GM18870 (cell line): Measurements from ENCODE around the gene SEPTIN3.

ENCODE experiments used
- ATAC-seq: cut with Tn5 transposase; IDR thresholded peaks from one replicate; pipeline ENCODE4 v1.9.1; 2021; ENCODE audit warnings: moderate library complexity; ENCODE audit not compliant: unreplicated experiment

The SEPTIN3 gene

GRCh38 chr22:41969110-41969646 lies at the start of gene SEPTIN3:
TSS of gene SEPTIN3 (plus strand) at chr22:41969443. CDS start at chr22:41971493, 2,050 bp downstream.
- no peak for ATAC-seq

- ATAC-seq: peak; percentile 11
Observed at GRCh38 chr22:41920271-41920976, 48.8 kb upstream of the SEPTIN3 start.

- no peak for ATAC-seq
Observed at GRCh38 chr22:41922328-41922727, 46.9 kb upstream of the SEPTIN3 start.

GRCh38 chr22:41922940-41923594 lies 46.2 kb upstream of the SEPTIN3 start:
- no peak for ATAC-seq

DNA sequence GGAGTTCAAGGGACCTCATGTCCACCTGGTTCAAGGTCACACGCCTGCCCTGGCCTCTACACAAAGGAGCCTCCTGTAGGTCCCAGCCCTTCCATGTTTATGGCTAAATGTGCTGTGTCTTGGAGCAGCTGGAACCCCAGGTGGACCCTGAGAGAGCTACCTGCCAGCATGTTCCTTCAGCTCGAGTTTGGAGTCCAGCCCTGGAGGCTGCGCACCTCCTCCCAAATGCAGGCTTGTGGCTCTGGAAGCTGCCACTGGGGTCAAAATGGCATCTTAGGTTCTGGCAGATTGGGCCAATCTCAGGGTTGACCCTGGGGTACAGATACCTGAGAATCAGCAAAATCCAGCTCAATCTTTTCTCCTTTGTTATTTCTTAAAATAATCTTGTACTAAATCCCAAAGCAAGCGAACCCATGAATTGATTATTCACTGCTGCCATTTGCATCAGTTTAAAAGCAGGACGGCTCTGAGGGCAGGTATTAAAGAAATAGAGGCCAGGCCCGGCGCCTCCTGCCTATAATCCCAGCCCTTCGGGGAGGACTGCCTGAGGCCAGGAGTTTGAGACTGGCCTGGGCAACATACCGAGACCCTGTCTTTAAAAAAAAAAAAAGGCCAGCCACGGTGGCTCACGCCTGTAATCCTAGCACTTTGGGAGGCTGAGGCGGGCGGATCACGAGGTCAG lies 45.5 kb upstream of the SEPTIN3 start:
- no peak for ATAC-seq

DNA sequence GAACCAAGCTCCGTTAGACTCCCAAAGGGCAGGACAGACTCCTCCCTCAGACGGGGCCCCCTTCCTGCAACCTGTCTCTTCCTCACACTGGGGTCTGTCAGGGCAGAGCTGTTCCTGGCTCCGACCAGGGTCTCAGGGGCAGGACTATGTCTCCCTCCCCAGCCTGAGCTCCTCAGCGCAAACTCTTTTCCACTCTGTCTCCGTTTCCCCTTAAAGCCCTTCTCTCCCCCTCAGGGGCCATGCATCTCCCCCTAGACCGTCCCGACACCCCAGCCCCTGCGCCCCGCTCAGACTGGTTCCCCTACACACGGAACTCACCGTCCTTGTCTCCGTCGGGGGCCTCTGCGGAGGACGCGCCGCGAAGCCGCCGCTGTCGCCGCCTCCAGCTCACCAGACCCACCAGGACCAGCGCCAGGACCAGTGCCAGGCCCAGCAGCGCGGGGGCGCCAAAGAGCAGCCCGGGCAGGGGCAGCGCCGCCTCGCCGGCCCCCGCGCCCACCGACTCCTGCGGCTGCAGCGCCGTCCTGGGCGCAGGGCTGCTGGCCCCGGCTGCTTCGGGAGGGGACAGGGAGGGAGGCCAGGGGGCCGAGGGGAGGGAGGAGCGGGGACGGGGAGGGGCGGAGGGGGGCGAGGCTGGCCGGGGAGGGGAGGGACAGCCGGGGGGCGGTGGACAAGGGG lies 43.3 kb upstream of the SEPTIN3 start:
- ATAC-seq: no peak

- ATAC-seq: no peak
Observed at GRCh38 chr22:41927813-41928212, 41.4 kb upstream of the SEPTIN3 start.

DNA sequence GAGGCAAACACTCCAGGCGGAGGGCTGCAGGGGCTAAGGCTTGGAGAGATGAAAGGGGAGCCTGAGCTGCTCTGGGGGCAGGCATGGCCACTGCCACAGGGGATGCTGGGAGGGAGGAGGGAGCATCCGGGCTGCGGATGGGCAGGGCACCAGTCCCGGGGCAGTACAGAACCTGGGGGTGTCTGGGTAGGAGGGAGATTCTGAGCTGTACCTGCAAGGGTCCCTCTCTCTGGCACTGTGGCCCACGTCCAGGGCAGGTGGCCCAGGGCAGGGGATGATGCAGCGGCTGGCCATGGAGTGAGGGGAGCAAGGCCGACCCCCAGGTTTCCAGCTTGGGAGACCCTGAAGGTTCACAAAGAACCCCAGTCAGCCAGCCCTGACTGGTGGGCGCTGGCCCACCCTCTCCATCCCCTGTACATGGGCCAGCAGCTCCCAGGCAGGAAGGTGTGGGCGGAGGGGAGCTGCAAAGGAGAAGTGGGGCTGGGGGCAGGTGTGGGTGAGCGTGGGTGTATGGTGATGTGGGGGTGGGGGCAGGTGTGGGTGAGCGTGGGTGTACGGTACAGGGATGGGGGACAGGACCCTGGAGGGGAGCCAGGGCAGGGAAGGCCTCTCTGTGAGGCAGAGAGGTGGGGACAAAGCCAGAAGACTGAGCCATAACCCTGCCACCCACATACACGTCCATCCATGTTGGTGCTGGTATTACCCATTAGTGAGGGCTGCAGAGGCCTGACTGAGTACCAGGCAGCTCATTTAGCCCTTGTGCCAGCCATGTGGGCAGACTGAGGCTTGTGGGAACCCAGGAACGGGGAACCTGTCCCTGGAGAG lies 40.4 kb upstream of the SEPTIN3 start:
- no peak for ATAC-seq

GRCh38 chr22:41929418-41929810 lies 39.8 kb upstream of the SEPTIN3 start:
- no peak for ATAC-seq

GRCh38 chr22:41931701-41932269 lies 37.5 kb upstream of the SEPTIN3 start:
- ATAC-seq: no peak

GRCh38 chr22:41932353-41932752 lies 36.9 kb upstream of the SEPTIN3 start:
- ATAC-seq: no peak

DNA sequence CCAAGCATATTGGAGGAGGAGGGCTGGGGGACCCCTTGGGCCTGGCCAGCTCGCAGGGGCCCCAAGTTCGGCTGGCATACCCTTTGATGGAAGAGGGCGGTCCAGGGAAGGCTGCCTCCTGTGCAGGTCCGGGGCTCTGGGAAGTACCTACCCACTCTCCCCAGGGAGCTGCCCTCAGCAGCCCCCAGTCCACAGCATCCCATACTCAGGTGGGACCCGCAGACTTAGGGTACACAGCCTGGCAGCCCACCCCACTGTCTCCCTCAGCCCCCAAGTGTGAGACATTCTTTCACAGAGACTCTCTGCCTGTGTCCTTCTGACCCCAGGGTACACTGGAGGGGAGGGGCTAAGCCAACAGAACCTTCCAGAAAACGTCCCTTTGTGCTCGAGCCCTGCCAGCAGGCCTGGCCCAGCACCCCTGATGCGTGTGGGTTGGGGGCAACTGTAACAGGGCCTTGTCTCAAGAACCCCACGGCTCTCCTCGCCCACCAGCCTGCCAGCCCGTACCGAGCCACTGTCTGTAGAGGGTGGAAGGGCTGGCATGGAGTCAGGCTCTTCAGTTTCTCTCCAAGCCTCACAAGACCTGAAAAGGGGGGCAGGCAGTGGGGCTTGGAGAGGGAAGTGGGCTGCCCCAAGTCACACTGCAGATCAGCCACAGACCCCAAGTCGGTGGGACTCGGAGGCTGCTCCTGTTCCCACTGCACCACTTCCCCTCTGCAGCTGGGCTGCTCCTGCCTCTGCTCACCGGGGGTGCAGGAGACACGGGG lies 35.6 kb upstream of the SEPTIN3 start:
- ATAC-seq: no peak

DNA sequence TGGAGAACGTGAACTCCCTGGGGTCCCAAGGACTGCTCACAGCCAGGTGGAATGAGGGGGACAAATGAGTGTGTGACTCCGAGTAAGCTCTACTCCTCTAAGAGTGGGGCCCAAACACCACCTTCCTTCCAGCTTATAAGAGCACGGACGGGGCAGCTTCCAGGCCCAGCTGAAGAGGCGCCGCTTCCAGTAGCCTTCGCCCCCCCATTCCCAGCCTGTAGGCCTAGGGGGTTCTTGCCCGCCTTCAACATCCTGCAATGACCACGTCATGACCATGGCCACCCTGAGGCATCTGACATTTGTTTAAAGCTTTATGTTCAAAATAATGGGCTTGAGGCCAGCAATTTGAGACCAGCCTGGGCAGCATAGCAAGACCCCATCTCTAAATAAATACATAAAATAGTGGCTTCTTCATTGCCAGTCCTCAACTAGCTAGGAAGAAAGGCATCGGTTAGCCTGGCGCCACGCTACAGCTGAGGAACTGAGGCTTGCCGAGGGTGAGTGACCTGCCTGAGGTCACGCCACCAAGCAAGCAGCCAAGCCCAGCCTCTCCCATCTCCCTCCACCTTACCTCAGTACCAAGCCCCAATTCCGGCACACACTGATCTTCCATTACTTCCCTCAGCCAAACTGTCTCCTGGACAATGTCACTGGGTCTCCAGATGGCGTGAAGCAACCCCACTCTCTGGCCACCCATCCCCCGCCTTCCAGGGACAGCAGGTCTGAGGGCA lies 34.8 kb upstream of the SEPTIN3 start:
- no peak for ATAC-seq

- ATAC-seq: no peak
Observed at GRCh38 chr22:41935015-41935351, 34.3 kb upstream of the SEPTIN3 start.

- ATAC-seq: no peak
Observed at GRCh38 chr22:41935509-41935908, 33.7 kb upstream of the SEPTIN3 start.

DNA sequence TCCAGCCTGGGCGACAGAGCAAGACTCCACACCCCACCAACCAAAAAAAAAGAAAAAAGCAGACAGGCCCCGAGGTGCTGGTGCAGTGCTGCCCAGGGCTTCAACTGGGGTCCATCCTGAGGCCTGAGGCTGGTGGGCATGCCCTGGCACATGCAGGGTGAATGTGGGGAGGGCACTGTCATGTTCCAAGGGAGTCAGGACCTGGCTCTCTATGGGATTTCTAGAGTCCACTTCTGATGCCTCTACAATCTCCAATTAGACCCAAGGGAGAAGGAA lies 32.4 kb upstream of the SEPTIN3 start:
- no peak for ATAC-seq

DNA sequence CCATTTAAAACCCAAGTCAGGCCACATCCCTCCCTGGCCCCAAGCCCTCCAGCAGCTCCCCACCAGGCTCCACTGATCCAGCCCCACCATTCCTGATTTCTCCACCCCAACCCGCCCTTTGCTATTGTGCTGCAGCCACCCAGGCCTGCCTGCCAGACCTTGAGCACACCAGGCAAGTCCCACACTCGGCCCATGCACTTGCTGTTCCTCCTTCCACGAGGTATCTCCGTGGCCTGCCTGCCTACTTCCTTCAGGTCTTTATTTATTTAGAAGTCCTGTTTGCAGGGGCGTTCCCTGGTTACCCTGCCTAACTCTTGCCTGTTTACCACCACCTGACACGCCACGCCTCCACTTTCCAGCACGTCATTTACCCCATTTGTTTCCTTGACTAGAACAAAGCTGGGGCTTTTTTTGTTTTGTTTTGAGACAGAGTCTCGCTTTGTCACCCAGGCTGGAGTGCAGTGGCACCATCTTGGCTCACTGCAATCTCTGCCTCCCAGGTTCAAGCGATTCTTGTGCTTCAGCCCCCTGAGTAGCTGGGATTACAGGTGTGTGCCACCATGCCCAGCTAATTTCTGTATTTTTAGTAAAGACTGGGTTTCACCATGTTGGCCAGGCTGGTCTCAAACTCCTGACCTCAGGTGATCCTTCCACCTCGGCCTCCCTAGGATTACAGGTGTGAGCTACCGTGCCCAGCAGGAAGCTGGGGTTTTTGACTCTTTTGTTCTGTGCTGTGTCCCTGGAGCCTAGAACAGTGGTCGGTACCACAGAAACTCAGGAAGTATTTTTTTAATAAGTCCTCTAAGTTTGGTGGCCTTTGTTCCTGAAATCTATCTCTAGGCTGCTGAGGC lies 29.0 kb upstream of the SEPTIN3 start:
- peak; percentile 54 for ATAC-seq
